NB4 (cell line): ENCODE measurements around the gene CALN1.
A peak's percentile ranks its signal among the peaks of the same experiment; 100 is the strongest.

ENCODE experiments used
- DNase-seq: peaks from one replicate; pipeline ENCODE4 v3.0.0; 2010; ENCODE audit warnings: low read depth
- H3K4me3 ChIP-seq: one replicate; pipeline ENCODE4 v1.5.1; 2011; ENCODE audit warnings: mild to moderate bottlenecking, low read depth, low read length, moderate library complexity
- CTCF ChIP-seq: IDR thresholded peaks from one replicate; pipeline ENCODE4 v1.5.1; 2012; ENCODE audit warnings: low read depth, low read length
- MAX ChIP-seq: IDR thresholded peaks from 2 replicates; pipeline ENCODE4 v1.6.1; 2011; ENCODE audit warnings: low read depth, low read length
- MYC ChIP-seq: IDR thresholded peaks from 2 replicates; pipeline ENCODE4 v1.6.1; 2011; ENCODE audit warnings: low read depth, low read length
- POLR2A ChIP-seq: IDR thresholded peaks from 2 replicates; pipeline ENCODE4 v1.6.1; 2011; ENCODE audit warnings: mild to moderate bottlenecking; ENCODE audit not compliant: insufficient read length; ENCODE audit errors: extremely low read depth

CALN1 gene

GRCh38 chr7:71911051-71911450, 501.1 kb downstream of the CALN1 start:
- no peak for DNase-seq
- H3K4me3 ChIP-seq = no peak overlapping the region
- TF ChIP-seq MAX = no peak
- TF ChIP-seq CTCF = no peak
- no peak for TF ChIP-seq MYC
- no peak for TF ChIP-seq POLR2A

GRCh38 chr7:71905821-71906220, 506.3 kb downstream of the CALN1 start:
- H3K4me3 ChIP-seq = no peak overlapping the region
- no peak for TF ChIP-seq CTCF
- no peak for TF ChIP-seq POLR2A
- TF ChIP-seq MYC = no peak
- DNase-seq = peak; percentile 53

GRCh38 chr7:71904484-71904883, 507.7 kb downstream of the CALN1 start:
- H3K4me3 ChIP-seq = no peak overlapping the region
- no peak for DNase-seq
- TF ChIP-seq MAX (no peak), POLR2A (no peak), CTCF (no peak), MYC (no peak)

GRCh38 chr7:71900556-71900955, 511.6 kb downstream of the CALN1 start:
- no peak for DNase-seq
- TF ChIP-seq MYC (no peak), POLR2A (no peak), MAX (no peak), CTCF (no peak)
- H3K4me3 ChIP-seq = no peak overlapping the region

- H3K4me3 ChIP-seq = no peak overlapping the region
- DNase-seq = no peak
- no peak for TF ChIP-seq MYC
- no peak for TF ChIP-seq CTCF
- no peak for TF ChIP-seq MAX
- TF ChIP-seq POLR2A = no peak
These were observed 515.6 kb downstream of the CALN1 start for GRCh38 chr7:71896535-71896934.

- H3K4me3 ChIP-seq = no peak overlapping the region
- no peak for TF ChIP-seq CTCF
- no peak for TF ChIP-seq MAX
- no peak for TF ChIP-seq POLR2A
- TF ChIP-seq MYC = no peak
- DNase-seq = no peak
These were observed 526.1 kb downstream of the CALN1 start for GRCh38 chr7:71886046-71886445.
